ENCODE results near the gene N4BP2L2. TPM values are rescaled to one million over a fixed set of nuclear protein-coding genes. Genes with fewer than 3 reads are reported as not detected.
A peak's percentile ranks its signal among the peaks of the same experiment; 100 is the strongest.

Gene N4BP2L2
- total RNA-seq, 4 donors from 2014 or later, result 139 to 282 (median 229) TPM

DNA sequence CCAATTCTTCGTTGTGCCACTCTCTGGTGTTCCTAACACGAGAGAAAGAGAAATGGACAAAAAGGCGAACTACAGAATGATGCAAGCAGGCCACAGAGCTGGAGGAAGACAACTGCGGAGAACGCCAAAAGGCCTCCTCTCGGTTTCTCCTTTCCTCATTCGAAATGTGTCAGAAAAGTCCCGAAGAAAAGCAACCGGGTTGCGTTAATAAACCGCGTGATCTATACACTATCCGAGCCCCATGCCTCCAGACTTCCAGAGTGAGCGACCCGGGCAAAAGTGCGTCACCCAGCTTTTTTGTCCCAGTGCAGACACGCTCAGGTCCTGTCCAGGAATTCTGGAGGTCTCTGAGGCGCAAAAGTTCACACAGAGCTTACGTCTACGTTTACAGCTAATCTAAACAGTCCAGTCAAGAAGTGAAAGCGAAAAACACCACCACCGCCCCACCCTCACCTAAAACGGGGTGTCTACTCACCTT is 413 bp downstream of the N4BP2L2 start:
- TF ChIP-seq POLR2A (IDR thresholded peaks at IDR 0.05) (no peak), EP300 (IDR thresholded peaks at IDR 0.05) (no peak)
- TF ChIP-seq, protein P1, sequence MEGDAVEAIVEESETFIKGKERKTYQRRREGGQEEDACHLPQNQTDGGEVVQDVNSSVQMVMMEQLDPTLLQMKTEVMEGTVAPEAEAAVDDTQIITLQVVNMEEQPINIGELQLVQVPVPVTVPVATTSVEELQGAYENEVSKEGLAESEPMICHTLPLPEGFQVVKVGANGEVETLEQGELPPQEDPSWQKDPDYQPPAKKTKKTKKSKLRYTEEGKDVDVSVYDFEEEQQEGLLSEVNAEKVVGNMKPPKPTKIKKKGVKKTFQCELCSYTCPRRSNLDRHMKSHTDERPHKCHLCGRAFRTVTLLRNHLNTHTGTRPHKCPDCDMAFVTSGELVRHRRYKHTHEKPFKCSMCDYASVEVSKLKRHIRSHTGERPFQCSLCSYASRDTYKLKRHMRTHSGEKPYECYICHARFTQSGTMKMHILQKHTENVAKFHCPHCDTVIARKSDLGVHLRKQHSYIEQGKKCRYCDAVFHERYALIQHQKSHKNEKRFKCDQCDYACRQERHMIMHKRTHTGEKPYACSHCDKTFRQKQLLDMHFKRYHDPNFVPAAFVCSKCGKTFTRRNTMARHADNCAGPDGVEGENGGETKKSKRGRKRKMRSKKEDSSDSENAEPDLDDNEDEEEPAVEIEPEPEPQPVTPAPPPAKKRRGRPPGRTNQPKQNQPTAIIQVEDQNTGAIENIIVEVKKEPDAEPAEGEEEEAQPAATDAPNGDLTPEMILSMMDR (IDR thresholded peaks at IDR 0.05), result no peak
- H3K36me3 ChIP-seq, result peaks cover 0 to 17% (median 0%) of the 10 kb centered on the region in 3 donors
- WGBS, 2 donors, result 0 to 1% methylated on average over 23 of the region's 23 CpGs

DNA sequence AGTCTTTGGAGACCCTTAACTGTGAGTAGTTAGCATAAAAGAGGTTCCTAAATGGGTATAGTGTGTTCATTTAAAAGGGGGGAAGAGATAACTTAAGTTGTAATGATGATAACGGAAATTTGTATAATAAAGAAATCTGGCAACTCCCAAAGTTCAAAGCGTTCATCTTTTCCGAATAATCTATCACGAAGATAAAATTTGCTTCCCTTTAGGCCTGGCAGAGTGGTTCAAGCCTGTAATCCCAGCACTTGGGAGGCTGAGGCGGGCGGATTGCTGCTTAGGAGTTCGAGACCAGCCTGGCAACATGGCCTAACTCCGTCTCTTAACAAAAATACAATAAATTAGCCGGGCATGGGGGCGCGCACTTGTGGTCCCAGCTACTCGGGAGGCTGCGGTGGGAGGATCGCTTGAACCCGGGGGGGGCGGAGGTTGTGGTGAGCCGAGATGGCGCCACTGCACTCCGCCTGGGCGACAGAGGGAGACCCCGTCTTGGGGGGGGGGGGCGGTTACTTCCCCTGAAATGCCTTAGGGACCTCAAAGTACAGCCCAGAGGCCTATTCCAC is 934 bp downstream of the N4BP2L2 start:
- H3K27me3 ChIP-seq, result no peaks in the 10 kb centered on the region
- TF ChIP-seq POLR2A (IDR thresholded peaks at IDR 0.05) (no peak), EP300 (IDR thresholded peaks at IDR 0.05) (no peak)
- TF ChIP-seq, protein P1 (IDR thresholded peaks at IDR 0.05), result no peak
- peak overlapping the region; percentile 90 to 98 (median 94) for H3K27ac ChIP-seq
- peak in 1 of 2 donors; percentile 23 for DNase-seq (ENCODE audit: low spot score in 2 of 2)
- H3K4me3 ChIP-seq, result peak overlapping the region; percentile 69 to 80 (median 72)
- H3K36me3 ChIP-seq, result peaks cover 0 to 17% (median 0%) of the 10 kb centered on the region in 3 donors
- H3K9me3 ChIP-seq, result no peaks in the 10 kb centered on the region
- peaks cover 0 to 49% (median 24%) of the 10 kb centered on the region in 4 donors for H3K4me1 ChIP-seq
- WGBS, 2 donors, result 36 to 38% methylated on average over 21 to 22 of the region's 22 CpGs

More for the DNA sequence above, 413 bp downstream of the N4BP2L2 start:
- Histone ChIP-seq H3K27ac (peak overlapping the region; percentile 90 to 98 (median 94)), H3K9me3 (no peaks in the 10 kb centered on the region), H3K4me1 (peaks cover 0 to 44% (median 21%) of the 10 kb centered on the region in 4 donors), H3K4me3 (peak overlapping the region; percentile 69 to 80 (median 72)), H3K27me3 (no peaks in the 10 kb centered on the region)
- no peak for DNase-seq (ENCODE audit: low spot score in 2 of 2)

DNA sequence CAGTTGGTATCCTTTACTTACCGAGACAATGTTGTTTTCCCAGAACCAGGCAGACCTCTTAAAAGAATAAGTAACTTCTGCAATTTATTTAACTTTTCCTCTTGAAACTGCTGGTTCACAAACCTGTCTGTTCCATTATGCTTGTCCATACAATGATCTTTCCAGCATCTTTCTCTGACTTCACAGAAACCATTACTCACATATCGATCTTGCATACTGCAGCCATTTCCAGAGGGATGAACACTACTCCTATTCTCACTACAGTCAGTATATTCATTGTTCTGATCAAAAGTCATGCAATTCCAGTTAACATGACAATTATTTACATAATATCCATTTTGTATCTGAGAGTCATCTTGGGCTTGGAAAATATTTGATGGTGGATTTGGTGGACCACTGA is 2.8 kb downstream of the N4BP2L2 start:
- Histone ChIP-seq H3K27me3 (no peaks in the 10 kb centered on the region), H3K9me3 (no peaks in the 10 kb centered on the region), H3K4me1 (peaks cover 4 to 68% (median 40%) of the 10 kb centered on the region in 4 donors), H3K36me3 (peaks cover 0 to 17% (median 0%) of the 10 kb centered on the region in 3 donors), H3K4me3 (no peak overlapping the region), H3K27ac (no peak overlapping the region)
- no peak for DNase-seq (ENCODE audit: low spot score in 2 of 2)
- TF ChIP-seq POLR2A (IDR thresholded peaks at IDR 0.05) (no peak), EP300 (IDR thresholded peaks at IDR 0.05) (no peak)
- TF ChIP-seq, protein P1 (IDR thresholded peaks at IDR 0.05), result no peak
- WGBS, 2 donors, result 80 to 90% methylated on average over 2 of the region's 2 CpGs

DNA sequence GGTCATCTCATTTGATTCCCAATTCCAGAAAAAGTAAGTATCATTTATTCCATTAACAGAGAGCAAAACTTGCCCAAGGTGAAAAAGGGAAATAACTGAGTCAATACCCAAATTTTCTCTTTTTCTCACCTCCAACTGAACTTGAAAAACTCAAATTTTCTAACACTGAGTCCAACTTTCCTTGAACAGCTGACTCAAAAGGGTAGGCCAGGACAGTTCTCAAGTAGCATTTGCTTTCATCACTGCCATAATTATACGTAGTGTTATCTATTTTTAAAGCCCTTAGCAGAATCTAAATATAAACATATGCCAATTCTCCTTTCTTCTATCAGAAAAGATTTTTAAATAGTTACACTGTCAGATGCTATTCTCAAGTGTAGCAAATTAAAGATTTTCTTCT is 3.5 kb downstream of the N4BP2L2 start:
- Histone ChIP-seq H3K27ac (no peak overlapping the region), H3K9me3 (no peaks in the 10 kb centered on the region), H3K36me3 (peaks cover 0 to 17% (median 0%) of the 10 kb centered on the region in 3 donors), H3K27me3 (no peaks in the 10 kb centered on the region), H3K4me3 (no peak overlapping the region), H3K4me1 (peaks cover 4 to 75% (median 44%) of the 10 kb centered on the region in 4 donors)
- TF ChIP-seq EP300 (IDR thresholded peaks at IDR 0.05) (no peak), POLR2A (IDR thresholded peaks at IDR 0.05) (no peak)
- DNase-seq (ENCODE audit: low spot score in 2 of 2), result no peak
- WGBS, 2 donors, result 41 to 42% methylated on average over 1 of the region's 1 CpG

DNA sequence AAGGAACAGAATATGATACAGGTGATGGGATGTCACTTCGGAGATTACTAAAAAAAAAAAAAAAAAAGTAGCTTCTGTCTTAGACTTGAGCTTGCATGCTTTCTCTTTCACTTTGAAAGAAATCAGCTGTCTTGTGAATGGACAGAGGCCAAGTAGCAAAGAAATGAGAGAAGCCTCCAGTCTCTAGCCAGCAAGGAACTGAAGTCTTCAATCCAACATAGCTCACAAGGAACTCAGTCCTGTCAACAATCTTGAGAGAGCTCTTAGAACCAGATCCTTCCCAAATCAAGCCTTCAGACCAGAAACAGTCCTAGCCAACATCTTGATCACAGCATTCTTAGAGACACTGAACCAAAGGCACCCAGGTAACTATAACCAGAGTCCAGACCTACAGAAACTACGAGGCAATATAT is 7.7 kb downstream of the N4BP2L2 start:
- H3K4me1 ChIP-seq, result peaks cover 4 to 93% (median 42%) of the 10 kb centered on the region in 4 donors
- peak in 1 of 2 donors; percentile 33 for DNase-seq (ENCODE audit: low spot score in 2 of 2)
- peaks cover 0 to 11% (median 0%) of the 10 kb centered on the region in 3 donors for H3K36me3 ChIP-seq
- H3K4me3 ChIP-seq, result no peak overlapping the region
- WGBS, 2 donors, result 46 to 57% methylated on average over 2 of the region's 2 CpGs
- no peaks in the 10 kb centered on the region for H3K9me3 ChIP-seq
- no peaks in the 10 kb centered on the region for H3K27me3 ChIP-seq
- H3K27ac ChIP-seq, result peak overlapping the region in 2 of 4 donors; percentile 13 to 59
- TF ChIP-seq EP300 (IDR thresholded peaks at IDR 0.05), result peak in 1 of 2 donors; percentile 24
- TF ChIP-seq, protein P1 (IDR thresholded peaks at IDR 0.05), result no peak
